Lower leg skin (tissue), 3 donors: ENCODE measurements around the gene AADAT.

Experiments used
- CTCF ChIP-seq, 3 donors: fragments of 450-650 bp; IDR thresholded peaks; one replicate each; pipeline ENCODE4 v1.5.1; 2016; ENCODE audit warnings: antibody characterized with exemption in 3 of 3, mild to moderate bottlenecking in 3 of 3, moderate library complexity in 2 of 3
- POLR2A ChIP-seq, 2 donors: fragments of 450-650 bp; IDR thresholded peaks; one replicate each; pipeline ENCODE4 v1.6.1; 2016 to 2017; ENCODE audit warnings: antibody characterized with exemption in 2 of 2, mild to moderate bottlenecking in 1 of 2, moderate library complexity in 1 of 2

- TF ChIP-seq CTCF (IDR thresholded peaks at IDR 0.05) = no peak
- TF ChIP-seq POLR2A (IDR thresholded peaks at IDR 0.05) = no peak
These were observed 40.0 kb downstream of the AADAT start for GRCh38 chr4:170049766-170050165.
